ENCODE data around the gene CFAP221.
A peak's percentile ranks its signal among the peaks of the same experiment; 100 is the strongest.
"Not testable (repeated sequence)": the region's sequence is repeated elsewhere in the genome, so short reads cannot be mapped to it uniquely, and the experiment has no call there.

CFAP221 gene

GRCh38 chr2:119591523-119591922, 47.3 kb downstream of the CFAP221 start:
- DNase-seq, result no peak

- DNase-seq, result no peak
These were observed 48.2 kb downstream of the CFAP221 start for GRCh38 chr2:119592436-119592835.

DNA sequence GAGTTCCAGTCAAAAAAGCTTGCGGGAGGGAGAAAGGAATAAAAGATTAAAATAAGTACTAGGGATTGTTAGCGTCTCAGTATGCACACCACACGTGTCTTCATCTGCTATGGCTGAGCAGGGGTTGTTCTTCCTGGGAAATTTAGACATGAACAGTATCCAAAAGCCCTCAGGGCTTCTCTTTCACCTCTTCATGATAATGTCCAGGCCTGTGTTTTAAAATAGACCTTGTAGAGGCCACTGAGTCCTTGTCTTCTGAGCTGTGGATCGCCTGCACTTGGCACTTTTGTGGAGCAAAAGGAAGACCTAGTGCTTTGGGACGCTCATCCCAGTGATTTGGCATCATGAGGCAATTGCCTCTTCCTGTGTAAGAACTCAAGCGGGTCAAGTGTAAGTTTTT, 52.4 kb downstream of the CFAP221 start:
- no peak for DNase-seq

DNA sequence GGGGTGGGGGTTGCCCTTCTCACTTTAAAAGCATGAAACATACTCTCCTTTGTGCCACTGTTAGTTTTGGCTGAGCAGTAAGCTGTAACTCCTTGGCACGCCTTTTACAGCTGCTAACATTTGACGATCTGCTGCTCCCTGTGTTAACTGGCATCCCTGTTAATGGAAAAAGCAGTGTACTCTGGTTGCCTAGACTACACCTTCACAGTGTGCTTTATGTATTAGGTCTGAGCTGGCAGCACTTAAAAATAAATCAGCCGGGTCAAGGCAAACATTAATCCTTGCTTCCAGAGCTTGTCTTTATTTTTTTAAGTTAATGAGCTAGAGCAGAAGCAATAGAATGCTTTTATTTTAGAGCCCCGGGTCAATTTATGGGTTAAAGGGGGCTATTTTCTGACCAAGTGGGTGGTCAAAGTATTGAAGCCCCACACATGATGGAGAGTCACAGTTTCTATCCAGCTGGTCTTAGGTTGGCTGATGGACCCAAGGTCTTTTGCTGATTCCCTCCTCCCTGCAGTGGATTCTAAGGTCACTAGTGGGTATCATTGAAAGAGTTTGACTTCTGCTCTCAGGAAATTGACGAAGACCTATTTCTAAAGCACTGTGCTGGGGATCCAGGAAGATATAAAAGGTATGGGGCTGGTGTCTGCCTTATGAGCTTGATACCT, 54.5 kb downstream of the CFAP221 start:
- no peak for DNase-seq

GRCh38 chr2:119599384-119599783, 55.1 kb downstream of the CFAP221 start:
- no peak for DNase-seq

DNA sequence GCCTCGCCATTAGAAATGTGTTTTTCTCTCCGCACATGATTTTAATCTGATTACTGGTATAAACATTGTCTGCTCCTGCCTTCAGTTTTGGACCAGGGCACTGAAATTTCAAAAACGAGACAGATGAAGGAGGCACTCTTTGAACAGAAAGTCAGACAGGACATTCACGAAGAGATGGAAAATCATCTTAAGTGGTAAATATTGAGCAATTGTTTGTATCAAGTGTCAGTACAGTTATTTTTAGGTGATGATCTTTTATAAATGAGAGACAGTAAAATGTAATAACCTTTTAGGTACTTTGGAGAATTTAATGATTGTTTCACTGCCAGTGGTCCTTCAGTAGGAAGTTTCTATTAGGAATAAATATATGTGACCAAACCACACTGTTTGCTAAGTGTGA, 60.8 kb downstream of the CFAP221 start:
- DNase-seq, result no peak

DNA sequence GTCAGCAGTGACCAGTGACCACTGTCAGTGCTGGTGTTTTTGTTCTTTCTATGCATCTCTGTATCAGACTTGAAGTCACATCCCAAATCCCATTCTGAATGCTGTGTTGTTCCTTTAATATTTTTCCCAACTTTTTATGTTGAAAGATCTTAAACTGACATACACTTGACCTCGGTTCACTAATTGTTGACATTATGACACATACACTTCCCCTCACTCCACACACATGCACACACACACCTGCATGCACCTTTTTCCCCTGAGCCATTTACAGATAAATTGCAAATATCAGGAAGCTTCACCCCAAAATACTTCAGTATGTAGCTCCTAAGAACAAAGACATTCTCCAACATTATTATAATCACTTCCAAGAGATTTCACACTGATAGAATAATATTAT, 62.4 kb downstream of the CFAP221 start:
- DNase-seq, result no peak

DNA sequence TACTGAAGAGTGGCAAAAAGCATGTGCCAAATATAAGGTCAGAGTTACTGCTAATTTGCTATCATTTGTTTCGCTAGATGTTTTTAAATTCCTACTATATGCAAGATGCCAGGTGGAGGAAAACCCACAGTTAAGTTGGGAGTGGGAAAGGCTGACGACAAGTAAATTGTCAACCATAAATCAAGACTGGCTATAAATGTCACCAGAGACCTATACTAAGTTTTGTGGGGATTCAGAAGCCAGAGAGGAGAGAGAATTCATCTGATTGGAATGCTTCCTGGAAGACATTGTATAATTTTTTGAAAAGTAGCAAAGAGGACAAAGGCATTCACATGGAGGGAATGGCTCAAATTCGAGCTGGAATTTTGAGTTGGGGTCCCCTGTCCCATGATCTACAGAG, 64.3 kb downstream of the CFAP221 start:
- no peak for DNase-seq

DNA sequence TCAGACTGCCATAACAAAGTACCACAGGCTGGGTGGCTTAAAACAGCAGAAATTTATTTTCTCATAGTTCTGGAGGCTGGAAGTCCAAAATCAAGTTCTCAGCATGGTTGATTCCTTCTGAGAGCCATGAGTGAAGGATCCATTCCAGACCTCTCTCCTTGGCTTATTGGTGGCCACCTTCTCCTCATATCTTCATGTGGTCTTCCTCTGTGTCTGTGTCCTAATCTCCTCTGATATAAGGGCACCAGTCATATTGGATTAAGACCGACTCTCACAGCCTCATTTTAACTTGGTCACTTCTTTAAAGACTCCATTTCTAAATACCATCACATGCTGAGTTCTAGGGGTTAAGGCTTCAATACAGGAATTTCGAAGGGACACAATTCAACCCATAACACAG, 65.1 kb downstream of the CFAP221 start:
- no peak for DNase-seq

DNA sequence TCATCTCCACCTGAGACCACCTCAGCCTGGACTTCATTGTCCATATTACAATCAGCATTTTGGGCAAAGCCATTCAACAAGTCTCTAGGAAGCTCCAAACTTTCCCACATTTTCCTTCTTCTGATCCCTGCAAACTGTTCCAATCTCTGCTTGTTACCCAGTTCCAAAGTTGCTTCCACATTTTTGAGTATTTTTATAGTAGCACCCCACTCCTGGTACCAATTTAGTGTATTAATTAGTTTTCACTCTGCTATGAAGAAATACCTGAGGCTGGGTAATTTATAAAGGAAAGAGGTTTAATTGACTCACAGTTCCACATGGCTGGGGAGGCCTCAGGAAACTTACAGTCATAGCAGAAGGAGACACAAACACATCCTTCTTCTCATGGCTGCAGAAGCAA, 69.9 kb downstream of the CFAP221 start:
- not testable (repeated sequence) for DNase-seq

DNA sequence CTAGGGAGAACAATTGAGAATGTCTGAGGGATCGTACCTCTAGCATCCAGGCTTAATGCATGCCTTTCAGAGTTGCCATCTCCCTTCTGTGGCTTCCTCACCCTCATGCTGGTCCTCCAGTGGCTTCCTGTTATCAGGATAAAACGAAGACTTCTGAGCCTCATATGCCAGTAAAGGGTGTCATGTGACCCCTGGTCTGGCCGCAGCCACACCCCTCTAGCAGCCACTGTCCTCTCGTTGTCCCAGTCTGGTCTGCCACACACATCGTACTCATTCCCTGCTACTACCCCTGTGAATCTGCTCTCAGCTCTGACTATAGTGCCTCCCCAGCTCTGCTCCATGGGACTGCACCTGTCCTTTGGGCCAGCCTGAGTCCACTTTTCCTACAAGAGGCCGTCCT, 72.2 kb downstream of the CFAP221 start:
- DNase-seq, result no peak

DNA sequence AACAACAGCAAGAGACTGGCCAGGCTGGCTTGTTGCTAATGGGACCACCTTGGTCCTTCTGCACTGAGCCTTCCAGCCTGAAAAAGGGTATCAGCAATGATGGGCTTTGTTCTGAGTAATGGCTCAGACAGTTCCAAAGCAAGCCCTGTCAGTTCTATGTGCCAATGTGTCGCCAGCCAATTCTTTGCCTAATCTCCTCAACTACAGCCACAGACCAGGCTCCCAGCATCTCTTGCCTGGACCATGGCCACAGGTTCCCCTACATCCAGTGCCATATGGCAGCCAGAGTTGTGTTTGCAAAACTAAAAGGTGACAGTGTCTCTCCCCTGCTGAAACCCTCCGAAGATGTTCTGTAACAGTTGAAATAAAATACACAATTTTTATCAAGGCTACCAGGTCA, 73.2 kb downstream of the CFAP221 start:
- no peak for DNase-seq

DNA sequence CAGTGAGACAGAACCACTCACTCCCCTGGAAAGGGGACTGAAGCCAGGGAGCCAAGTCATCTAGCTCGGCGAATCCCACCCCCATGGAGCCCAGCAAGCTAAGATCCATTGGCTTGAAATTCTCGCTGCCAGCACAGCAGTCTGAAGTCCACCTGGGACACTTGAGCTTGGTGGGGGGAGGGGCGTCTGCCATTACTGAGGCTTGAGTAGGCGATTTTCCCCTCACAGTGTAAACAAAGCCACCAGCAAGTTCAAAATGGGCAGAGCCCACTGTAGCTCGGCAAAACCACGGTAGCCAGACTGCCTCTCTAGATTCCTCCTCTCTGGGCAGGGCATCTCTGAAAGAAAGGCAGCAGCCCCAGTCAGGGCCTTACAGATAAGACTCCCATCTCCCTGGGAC, 74.5 kb downstream of the CFAP221 start:
- DNase-seq, result not testable (repeated sequence)

- DNase-seq, result no peak
These were observed 81.0 kb downstream of the CFAP221 start for GRCh38 chr2:119625226-119625625.

- no peak for DNase-seq
These were observed 85.1 kb downstream of the CFAP221 start for GRCh38 chr2:119629323-119629825.

DNA sequence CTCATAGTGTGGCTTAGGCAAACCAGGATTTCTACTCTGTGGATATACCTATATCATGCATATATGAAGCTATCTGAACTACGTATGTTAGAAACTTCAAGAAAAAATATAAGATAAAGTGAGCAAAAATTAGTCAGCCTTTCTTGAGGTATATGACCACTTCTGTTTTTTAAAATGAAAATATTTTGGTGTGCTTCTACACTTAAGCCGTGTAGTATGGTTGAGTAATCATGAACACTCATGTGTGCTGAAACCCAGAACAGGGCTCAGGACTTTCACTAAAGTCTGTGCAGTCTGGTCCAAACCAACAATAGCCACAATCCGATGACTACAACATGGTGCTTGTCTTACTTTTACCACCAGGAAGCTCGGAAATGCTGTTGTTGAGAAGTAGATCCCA, 85.9 kb downstream of the CFAP221 start:
- DNase-seq, result no peak

DNA sequence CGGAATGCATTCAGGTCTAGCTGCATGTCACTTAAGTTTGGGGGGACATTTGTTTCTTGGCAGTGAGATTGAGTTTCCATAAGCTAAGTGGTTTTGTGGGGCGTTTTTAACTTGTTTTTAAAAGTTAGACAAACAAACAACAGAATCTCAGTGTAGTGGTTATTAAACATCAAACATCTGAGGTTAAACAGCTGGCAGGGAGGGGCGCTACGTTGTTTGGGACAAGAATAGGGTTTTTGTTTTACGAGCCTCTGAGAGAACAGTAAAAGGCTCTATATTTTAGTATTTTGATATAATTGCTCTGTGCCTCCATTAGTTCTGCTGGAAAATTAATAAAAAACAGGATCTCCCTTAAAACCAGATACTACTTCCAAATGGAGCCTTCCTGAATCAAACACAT, 93.1 kb downstream of the CFAP221 start:
- peak; percentile 11 for DNase-seq

GRCh38 chr2:119638246-119638645, 94.0 kb downstream of the CFAP221 start:
- DNase-seq, result no peak

DNA sequence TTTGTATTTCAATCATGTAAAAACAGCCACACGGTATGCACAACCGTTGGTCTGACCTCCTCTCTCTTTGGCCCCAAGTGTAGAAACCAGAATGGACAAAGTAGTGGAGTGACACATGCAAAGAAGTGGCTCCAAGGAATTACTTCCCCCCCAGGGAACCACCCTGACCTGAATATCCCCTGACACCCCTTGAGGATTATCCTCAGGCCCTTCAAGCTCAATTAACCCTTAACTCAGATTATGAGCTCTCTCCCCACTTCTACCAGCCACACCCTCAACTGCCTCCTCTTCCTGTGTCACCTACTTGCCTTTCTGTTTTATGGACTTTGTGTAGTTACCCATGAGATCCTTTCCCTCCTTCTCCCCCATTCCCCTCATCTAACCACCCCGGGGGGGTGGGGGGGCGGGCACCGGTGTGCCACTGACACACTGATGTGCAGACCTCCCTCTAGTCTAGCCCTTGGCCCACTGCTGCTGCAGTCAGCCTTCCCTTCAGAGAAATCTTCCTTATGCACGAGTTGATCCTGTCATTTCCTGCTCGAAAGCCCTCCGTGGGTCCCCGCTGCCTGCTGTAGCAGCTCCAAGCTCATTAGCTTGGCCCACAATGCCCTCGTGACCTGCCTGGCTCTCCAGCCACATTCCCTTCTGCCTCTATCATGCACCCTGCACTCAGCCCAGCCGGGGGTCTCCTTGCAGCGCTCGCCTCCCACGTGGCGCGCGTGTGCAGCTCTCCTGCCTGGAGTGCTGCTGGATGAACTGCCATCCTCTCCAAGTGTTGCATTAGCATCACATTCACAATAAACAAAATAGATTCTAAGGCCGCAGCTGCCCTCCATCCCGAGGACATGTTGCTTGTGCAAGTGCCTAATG, 94.7 kb downstream of the CFAP221 start:
- DNase-seq, result peak; percentile 9

DNA sequence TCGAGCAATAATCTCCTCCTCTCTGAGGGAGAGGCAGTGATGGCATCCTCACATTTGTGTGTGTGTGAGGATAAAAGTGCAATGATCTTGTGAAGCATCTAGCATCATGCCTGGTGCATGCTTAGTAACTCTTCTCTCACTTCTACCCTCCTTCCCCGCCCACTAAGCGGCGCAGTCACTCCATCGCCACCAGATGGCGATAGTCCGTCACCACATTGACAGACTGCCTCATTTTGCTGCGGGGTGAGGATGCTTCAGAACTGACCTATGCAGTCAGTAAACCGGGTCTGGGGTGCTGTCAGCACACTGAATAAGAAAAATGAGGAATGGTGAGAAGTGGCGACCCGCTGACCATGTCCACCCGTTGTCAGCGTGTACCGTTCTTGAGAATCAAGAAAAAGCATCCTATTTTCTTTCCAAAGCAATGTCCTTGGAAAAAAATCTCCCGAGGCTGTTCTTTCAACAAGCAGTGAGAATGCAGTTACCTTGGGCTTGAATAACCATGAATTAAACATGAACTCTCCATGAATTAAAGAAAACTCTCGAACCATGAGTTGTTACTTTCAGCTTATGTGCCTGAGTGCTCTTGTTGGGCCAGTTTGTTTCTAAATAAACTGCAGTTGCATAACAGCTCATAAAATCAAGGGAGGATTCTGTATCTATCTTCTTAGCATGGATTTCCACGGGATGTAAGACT, 97.5 kb downstream of the CFAP221 start:
- DNase-seq, result peak; percentile 90

- no peak for DNase-seq
These were observed 99.9 kb downstream of the CFAP221 start for GRCh38 chr2:119644186-119644585.

DNA sequence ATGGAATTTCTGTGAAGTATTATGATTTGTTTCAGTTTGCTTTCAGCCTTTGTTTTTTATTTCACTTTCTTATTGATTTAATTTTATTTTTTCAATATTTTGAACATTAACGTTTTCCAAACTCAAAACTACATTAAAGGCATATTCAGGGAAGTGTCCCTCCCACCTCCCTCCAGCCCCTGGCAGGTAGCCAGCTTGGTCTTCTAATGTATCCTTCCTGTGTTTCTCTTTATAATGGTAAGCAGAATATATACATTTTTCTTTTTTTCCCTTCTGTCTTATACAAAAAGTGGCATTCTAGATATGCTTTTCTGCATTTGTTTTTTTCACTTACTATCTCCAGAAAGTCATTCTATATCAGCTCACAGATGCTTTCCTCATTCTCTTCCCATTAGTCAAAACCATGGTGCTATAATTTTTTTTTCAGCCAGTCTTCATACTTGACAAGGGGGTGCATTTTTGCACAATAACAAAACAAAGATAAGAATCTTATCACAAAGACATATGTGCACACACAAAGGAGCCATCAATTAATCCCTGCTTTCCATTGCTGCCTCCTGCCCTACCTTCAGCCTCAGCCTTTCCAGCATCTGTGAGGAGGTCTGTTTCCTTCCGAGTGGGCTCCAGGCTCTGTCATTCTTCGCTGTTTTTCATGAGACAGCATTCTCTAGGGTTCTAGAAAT, 101.1 kb downstream of the CFAP221 start:
- DNase-seq, result no peak

DNA sequence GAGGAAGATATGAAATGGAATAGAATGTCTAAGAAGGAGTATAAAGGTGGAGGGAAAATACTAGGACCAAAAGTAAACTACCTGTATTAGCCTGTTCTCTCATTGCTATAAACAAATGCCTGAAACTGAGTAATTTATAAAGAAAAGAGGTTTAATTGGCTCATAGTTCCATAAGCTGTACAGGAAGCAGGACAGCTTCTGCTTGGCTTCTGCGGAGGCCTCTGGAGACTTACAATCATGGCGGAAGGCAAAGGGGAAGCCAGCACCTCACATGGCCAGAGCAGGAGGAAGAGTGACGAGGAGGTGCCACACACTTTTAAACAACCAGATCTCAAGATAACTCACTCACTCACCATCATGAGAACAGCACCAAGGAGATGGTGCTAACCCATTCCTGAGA, 101.9 kb downstream of the CFAP221 start:
- DNase-seq, result no peak
